NAMALWA (cell line): ENCODE results near the gene ADGRF5.

ENCODE experiments used
- DNase-seq: peaks from one replicate; pipeline ENCODE4 v3.0.0-alpha.2; 2015; ENCODE audit warnings: low spot score

ADGRF5 gene, protein sequence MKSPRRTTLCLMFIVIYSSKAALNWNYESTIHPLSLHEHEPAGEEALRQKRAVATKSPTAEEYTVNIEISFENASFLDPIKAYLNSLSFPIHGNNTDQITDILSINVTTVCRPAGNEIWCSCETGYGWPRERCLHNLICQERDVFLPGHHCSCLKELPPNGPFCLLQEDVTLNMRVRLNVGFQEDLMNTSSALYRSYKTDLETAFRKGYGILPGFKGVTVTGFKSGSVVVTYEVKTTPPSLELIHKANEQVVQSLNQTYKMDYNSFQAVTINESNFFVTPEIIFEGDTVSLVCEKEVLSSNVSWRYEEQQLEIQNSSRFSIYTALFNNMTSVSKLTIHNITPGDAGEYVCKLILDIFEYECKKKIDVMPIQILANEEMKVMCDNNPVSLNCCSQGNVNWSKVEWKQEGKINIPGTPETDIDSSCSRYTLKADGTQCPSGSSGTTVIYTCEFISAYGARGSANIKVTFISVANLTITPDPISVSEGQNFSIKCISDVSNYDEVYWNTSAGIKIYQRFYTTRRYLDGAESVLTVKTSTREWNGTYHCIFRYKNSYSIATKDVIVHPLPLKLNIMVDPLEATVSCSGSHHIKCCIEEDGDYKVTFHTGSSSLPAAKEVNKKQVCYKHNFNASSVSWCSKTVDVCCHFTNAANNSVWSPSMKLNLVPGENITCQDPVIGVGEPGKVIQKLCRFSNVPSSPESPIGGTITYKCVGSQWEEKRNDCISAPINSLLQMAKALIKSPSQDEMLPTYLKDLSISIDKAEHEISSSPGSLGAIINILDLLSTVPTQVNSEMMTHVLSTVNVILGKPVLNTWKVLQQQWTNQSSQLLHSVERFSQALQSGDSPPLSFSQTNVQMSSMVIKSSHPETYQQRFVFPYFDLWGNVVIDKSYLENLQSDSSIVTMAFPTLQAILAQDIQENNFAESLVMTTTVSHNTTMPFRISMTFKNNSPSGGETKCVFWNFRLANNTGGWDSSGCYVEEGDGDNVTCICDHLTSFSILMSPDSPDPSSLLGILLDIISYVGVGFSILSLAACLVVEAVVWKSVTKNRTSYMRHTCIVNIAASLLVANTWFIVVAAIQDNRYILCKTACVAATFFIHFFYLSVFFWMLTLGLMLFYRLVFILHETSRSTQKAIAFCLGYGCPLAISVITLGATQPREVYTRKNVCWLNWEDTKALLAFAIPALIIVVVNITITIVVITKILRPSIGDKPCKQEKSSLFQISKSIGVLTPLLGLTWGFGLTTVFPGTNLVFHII (N-terminal part only)

GRCh38 chr6:46921731-46922130 lies at the start of gene ADGRF5:
Gene ADGRF5 (minus strand): TSS chr6:46921938. CDS start chr6:46906762, 15,176 bp downstream.
- DNase-seq = no peak

DNA sequence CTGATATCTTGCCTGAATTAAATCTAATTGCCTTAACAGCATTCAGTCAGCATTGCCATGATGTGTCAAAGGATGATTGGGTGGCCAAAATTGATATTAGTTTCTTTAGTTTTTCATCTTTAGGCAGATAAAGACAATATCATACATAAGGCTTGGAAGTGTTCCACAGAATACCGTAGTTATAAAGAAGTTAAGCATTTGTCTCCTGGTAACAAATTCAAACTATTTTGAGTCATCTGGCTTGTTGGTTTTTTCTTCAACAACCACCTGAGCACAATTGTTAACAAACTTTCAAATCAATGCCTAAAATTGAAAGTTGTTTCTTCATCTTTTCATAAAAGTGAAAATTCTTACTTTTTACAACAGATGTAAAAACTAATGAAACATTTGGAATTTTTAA lies 47.5 kb upstream of the ADGRF5 start:
- no peak for DNase-seq

DNA sequence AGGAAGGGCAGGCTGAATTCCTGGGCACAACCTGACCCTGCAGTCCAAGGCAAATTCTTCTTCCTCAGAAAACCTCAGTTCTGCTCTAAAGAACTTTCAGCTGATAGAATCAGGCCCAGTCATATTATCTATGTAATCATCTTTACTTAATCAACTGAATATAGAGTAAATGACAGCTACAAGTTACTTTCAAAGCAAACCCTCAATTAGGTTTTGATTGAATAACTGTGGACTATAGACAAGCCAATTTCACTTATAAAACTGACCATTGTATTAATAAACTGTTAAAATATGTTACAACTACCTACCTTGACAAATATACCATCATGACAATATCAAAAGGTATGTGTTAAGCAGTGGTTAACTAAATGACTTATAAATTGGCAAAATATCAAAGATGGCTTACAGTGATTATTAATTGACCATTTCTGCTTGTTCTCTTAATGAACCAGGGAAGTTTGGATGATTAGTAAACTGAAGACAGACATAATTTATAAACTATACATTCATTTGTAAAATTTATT lies 46.1 kb upstream of the ADGRF5 start:
- DNase-seq = no peak

- no peak for DNase-seq
Observed at GRCh38 chr6:46964716-46965519, 43.2 kb upstream of the ADGRF5 start.

- no peak for DNase-seq
Observed at GRCh38 chr6:46963626-46964025, 41.9 kb upstream of the ADGRF5 start.

GRCh38 chr6:46963039-46963438 lies 41.3 kb upstream of the ADGRF5 start:
- DNase-seq = no peak

DNA sequence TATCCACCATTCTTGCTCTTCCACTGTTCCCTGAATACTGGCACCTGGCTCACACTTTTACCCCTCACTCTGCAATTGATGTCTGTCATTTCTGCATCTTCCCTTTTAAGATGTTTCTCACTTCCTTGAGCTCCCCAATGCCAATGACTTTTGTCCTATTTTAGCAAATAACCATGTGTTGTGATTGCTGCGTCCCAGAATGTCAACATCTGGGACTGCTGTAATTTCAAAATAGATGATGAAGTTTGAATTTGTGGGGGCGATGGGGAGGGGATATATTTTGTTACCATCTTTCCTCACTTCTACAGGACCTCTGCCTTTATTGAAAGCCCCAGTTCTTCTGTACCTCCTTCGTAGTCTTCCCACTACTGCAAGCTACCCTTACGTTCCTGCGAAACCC lies 40.0 kb upstream of the ADGRF5 start:
- no peak for DNase-seq

DNA sequence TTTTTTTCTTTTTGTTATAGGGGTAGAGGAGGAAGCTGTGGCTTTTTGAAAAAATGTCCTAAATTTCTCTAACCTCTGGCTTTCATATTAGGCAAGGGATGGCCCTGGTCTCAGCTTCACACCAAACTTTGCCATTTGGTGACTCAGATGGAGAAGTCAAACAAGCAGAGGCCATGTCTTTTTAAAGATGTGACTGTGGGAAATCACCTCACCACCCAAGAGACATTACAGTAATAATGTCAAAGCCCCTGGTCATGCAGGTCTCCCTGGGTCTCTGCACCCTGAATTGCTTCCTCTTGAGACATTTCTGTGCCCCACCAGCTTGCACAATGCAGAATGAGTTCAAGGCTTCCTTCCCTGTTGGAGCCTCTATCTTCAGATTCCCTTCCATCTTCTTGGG lies 39.5 kb upstream of the ADGRF5 start:
- no peak for DNase-seq

- no peak for DNase-seq
Observed at GRCh38 chr6:46959419-46959818, 37.7 kb upstream of the ADGRF5 start.

- no peak for DNase-seq
Observed at GRCh38 chr6:46956409-46956808, 34.7 kb upstream of the ADGRF5 start.

GRCh38 chr6:46954837-46955451 lies 33.2 kb upstream of the ADGRF5 start:
- no peak for DNase-seq

DNA sequence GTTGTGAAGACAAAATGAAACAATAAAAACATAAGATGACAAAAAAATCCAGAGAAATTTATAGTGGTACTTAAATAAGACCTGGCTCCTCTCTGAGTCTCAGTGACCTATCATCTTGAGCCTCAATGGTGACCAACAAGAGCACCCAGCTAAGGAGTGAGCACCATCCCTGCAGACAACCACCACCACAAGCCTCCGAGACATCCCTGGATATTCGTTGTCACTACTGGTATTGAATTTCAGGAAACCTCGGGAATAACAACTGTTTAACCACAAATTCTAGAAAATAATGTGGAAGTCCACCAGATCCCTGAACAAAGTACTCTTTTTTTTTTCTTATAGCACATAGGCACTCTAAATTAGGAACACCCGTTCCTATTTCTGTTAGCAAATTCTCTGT lies 32.2 kb upstream of the ADGRF5 start:
- DNase-seq = no peak

DNA sequence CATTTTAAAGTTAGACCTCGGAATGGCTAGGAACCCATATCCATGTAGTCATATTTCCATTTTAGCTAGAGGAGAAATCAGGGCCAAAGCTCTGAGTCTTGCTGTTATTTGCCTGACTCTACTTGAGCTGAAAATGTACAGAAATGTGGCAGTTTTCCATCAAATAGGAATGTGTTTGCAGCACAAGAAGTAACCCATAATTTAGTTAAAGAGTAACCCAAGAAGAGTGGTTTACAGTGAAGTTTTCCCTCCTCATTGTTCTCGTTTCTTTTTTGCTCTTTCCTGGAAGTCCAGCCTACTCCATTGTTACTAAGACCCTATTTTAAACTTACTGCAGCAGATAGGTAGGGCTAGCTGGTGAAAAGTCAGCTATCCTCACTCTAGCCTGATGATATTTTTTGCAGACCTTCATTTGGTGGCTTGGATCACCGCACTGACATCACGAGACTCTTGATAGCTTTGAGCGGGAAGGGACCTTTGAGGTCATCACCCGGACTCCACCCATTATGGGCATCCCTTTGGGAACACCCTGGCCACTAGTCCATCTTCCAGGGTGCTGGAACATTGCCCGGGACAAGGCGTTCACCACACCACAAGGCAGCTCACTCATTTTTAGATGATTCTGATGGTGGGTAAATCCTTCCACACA lies 28.0 kb upstream of the ADGRF5 start:
- DNase-seq = no peak

DNA sequence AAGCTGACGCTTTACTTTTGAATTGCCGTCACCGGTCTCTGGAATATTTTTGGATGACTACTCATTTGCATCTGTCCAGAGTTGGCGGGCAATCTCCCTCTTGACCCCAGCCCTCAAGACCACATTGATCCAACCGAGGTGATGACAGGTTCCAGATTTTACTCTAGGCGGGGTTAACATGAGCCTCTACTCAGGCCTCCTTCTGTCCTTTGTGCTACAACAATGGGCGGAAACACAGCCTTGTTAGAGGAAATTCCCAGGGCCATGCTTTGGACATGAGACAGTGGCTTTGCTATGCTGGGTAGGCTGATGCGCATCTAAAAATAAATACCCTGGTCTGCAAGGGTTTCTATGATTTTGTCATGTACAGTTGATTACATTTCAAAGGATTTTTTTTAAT lies 27.0 kb upstream of the ADGRF5 start:
- no peak for DNase-seq

- no peak for DNase-seq
Observed at GRCh38 chr6:46947497-46947896, 25.8 kb upstream of the ADGRF5 start.

DNA sequence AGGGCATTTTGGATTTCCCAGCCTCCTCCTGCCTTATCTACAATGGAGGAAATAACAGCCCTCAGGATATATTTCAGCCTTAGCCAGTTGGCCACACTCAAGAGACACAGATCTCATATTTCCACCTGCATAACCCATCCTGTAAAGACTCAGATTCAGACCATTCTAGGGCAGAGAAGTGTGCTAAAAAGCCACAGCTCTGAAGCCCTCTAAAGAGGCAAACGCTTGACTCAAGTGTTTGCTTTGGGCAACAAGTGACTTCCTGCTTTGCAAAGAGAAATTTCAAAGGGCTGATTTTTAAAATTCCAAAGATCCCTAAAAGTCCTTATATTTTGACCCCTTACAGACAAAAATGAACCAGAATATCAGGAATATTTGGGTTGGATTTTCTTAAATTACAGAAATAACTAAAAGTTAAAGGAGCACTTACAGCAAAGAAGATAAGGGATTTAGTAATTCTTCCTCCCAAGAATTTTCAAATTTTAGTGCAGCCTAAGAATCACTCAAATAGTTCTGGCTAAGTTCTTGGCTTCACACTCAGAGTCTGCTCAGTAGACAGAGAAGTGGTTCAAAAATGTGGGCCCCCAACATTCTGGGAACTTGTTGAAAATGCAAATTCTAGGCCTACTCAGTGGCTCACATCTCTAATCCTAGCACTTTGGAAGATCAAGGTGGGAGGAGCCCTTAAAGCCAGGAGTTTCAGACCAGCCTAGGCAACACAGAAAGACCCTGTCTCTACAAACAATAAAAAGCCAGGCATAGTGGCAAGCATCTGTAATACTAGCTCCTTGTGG lies 18.9 kb upstream of the ADGRF5 start:
- no peak for DNase-seq

DNA sequence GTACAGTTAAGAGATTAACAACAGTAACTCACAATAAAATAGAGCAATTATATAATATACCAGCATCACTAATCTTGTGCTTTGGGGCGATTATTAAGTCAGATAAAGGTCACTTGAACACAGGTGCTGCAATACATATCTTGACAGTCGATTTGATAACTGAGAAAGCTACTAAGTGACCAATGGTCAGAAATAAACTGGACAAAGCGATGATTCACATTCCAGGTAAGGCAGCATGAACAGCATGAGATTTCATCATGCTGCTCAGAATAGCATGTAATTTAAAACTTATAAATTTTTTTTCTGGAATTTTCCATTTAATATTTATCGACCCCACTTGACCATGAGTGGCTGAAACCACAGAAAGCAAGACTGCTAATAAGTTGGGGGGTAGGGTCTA lies 15.9 kb upstream of the ADGRF5 start:
- no peak for DNase-seq

DNA sequence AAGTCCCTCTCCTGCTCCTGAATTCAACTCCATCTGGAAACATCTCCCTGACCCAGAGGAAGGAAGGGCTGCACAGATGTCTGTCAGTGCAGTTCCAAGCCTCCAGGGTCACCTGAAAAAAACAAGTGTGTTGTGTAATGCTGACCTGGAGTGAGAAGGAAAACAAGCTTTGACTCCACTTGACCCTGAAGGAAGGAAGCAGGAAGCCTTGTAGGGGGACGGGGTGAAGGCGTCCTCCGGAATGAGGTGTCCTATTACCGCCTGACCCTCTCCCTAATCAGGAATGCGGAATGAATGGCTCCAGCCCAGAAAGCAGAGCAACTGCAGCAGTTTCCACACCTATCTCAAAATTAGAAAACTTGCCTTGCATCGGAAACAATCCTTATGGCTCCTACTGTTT lies 13.9 kb upstream of the ADGRF5 start:
- no peak for DNase-seq

- no peak for DNase-seq
Observed at GRCh38 chr6:46933751-46934150, 12.0 kb upstream of the ADGRF5 start.
